Transverse colon (tissue), 4 donors: Measurements from ENCODE around the gene EML4.

Experiments used
- POLR2A ChIP-seq: fragments of 450-650 bp; IDR thresholded peaks from one replicate; pipeline ENCODE4 v1.6.1; 2016; ENCODE audit warnings: antibody characterized with exemption, mild to moderate bottlenecking, moderate library complexity
- POLR2AphosphoS5 ChIP-seq, 3 donors: sonication (generic); formaldehyde crosslinking; IDR thresholded peaks; one replicate each; pipeline ENCODE4 v1.6.1; 2016; ENCODE audit warnings: antibody characterized with exemption in 3 of 3
- TF ChIP-seq, protein P1 (sequence below), 5 experiments: fragments of 200-600 bp in 3 of 5; fragments of 450-650 bp in 2 of 5; sonication (generic) in 3 of 5; IDR thresholded peaks; 1 replicate in 2 of 5; 2 replicates in 3 of 5; pipeline ENCODE4 v1.5.1; 2016 to 2017; ENCODE audit warnings: antibody characterized with exemption in 5 of 5, inconsistent platforms in 3 of 5, mild to moderate bottlenecking in 2 of 5, moderate library complexity in 1 of 5

DNA sequence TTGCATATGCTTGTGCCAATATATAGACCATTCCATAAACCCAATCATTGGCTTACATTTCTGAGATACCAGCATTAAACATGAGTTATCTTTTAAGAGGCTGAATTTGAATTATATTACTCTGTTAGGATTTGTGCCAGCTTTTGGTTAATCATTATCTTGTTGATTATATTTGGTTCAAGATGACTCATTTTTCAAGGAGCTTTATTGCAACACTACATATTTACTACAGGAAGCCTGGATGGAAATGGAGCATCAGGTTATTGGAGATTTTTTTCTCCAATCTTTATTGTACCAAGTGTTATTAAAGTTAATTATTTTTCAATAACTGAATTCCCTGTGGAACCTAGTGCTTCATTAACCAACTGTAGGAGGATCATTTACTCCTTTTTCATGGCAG lies 26.4 kb downstream of the EML4 start:
- TF ChIP-seq, protein P1, sequence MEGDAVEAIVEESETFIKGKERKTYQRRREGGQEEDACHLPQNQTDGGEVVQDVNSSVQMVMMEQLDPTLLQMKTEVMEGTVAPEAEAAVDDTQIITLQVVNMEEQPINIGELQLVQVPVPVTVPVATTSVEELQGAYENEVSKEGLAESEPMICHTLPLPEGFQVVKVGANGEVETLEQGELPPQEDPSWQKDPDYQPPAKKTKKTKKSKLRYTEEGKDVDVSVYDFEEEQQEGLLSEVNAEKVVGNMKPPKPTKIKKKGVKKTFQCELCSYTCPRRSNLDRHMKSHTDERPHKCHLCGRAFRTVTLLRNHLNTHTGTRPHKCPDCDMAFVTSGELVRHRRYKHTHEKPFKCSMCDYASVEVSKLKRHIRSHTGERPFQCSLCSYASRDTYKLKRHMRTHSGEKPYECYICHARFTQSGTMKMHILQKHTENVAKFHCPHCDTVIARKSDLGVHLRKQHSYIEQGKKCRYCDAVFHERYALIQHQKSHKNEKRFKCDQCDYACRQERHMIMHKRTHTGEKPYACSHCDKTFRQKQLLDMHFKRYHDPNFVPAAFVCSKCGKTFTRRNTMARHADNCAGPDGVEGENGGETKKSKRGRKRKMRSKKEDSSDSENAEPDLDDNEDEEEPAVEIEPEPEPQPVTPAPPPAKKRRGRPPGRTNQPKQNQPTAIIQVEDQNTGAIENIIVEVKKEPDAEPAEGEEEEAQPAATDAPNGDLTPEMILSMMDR (IDR thresholded peaks at IDR 0.05): no peak
- no peak for TF ChIP-seq POLR2A
- TF ChIP-seq POLR2AphosphoS5 (IDR thresholded peaks at IDR 0.05): peak in 2 of 3 donors; percentile 41 to 55
